ENCODE results near the gene TBC1D32. TPM values are rescaled to one million over a fixed set of nuclear protein-coding genes. Genes with fewer than 3 reads are reported as not detected.

TBC1D32 gene
- polyA plus RNA-seq, 1 experiment, result 6.3 TPM

DNA sequence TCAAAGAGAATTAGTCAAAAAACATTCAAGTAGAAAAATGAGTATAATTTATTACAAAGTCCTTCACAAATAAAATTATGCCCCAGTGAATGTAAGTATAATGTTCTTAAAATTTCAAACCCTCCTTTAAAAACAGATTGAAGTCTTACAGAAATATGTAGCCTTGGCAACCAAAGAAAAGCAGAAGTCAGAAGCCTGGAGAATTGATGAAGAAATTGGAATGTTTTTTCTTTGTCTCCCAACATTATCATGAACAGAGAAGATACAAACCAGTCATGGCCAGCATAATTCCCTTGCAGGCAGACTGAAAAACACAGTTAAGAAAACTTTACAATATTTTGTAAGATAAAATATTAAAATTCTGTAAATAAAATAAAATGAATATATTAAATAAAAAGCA is 221.9 kb downstream of the TBC1D32 start:
- H3K27ac ChIP-seq (ENCODE audit: low read depth, low read length), result no peak overlapping the region
- DNase-seq (ENCODE audit: low read depth, low spot score), result no peak
- CTCF ChIA-PET, result no interaction called here
- no peak overlapping the region for H3K4me3 ChIP-seq (ENCODE audit: low read depth, low read length)
- H3K27me3 ChIP-seq (ENCODE audit: control insufficient read depth, insufficient read depth, low read length), result no peaks in the 10 kb centered on the region
- TF ChIP-seq, protein P1, sequence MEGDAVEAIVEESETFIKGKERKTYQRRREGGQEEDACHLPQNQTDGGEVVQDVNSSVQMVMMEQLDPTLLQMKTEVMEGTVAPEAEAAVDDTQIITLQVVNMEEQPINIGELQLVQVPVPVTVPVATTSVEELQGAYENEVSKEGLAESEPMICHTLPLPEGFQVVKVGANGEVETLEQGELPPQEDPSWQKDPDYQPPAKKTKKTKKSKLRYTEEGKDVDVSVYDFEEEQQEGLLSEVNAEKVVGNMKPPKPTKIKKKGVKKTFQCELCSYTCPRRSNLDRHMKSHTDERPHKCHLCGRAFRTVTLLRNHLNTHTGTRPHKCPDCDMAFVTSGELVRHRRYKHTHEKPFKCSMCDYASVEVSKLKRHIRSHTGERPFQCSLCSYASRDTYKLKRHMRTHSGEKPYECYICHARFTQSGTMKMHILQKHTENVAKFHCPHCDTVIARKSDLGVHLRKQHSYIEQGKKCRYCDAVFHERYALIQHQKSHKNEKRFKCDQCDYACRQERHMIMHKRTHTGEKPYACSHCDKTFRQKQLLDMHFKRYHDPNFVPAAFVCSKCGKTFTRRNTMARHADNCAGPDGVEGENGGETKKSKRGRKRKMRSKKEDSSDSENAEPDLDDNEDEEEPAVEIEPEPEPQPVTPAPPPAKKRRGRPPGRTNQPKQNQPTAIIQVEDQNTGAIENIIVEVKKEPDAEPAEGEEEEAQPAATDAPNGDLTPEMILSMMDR (IDR thresholded peaks at IDR 0.05; ENCODE audit: low read depth, low read length), result no peak
- no peaks in the 10 kb centered on the region for H3K9me3 ChIP-seq (ENCODE audit: control insufficient read depth, insufficient read depth, low read length)
- POLR2A ChIA-PET, result no interaction called here

DNA sequence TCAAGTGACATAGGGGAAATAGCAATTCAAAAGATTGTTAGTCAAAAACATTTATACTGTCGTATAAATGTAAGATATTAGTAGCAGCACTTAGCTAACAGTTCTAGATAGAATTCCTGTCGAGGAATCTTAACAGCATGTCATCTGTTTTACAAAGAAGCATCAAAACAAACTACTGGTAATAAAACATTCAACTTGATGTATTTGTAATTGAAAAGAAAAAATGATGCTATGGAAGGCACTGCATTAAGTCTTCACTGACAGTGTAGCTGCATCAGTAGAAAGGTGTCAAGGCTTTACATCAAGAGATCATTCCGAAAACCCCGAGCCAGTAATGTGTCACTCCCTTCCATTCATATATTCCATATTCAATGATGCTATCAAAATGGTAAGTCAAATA is 223.5 kb downstream of the TBC1D32 start:
- H3K27me3 ChIP-seq (ENCODE audit: control insufficient read depth, insufficient read depth, low read length), result no peaks in the 10 kb centered on the region

DNA sequence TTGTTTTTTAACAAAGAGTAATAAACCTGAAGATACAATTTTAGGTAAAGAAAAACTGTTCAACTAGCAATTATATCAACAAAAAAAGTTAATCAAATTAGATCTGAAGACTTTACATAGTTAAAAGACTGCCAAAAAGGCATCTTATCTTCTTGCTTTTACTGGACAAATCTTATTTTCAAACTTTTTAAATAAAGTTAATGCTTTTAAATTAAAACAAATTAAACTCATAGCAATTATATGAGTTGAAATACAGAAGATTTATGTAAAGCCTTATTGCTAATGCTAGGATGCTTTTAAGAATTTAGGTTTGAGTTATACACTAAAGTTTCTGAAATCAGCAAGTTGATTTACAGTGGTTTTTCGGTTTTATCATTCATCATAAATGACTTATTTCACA is 227.3 kb downstream of the TBC1D32 start:
- ChIA-PET CTCF (no interaction called here), POLR2A (no interaction called here)
- Histone ChIP-seq H3K9me3 (ENCODE audit: control insufficient read depth, insufficient read depth, low read length) (no peaks in the 10 kb centered on the region), H3K27ac (ENCODE audit: low read depth, low read length) (no peak overlapping the region), H3K27me3 (ENCODE audit: control insufficient read depth, insufficient read depth, low read length) (no peaks in the 10 kb centered on the region), H3K4me3 (ENCODE audit: low read depth, low read length) (no peak overlapping the region)
- TF ChIP-seq, protein P1 (IDR thresholded peaks at IDR 0.05; ENCODE audit: low read depth, low read length), result no peak
- no peak for DNase-seq (ENCODE audit: low read depth, low spot score)

More for the DNA sequence above, 223.5 kb downstream of the TBC1D32 start:
- H3K4me3 ChIP-seq (ENCODE audit: low read depth, low read length), result no peak overlapping the region
- POLR2A ChIA-PET, result no interaction called here
- no peak for DNase-seq (ENCODE audit: low read depth, low spot score)
- CTCF ChIA-PET, result no interaction called here
- TF ChIP-seq, protein P1 (IDR thresholded peaks at IDR 0.05; ENCODE audit: low read depth, low read length), result no peak
- no peak overlapping the region for H3K27ac ChIP-seq (ENCODE audit: low read depth, low read length)
- H3K9me3 ChIP-seq (ENCODE audit: control insufficient read depth, insufficient read depth, low read length), result no peaks in the 10 kb centered on the region

DNA sequence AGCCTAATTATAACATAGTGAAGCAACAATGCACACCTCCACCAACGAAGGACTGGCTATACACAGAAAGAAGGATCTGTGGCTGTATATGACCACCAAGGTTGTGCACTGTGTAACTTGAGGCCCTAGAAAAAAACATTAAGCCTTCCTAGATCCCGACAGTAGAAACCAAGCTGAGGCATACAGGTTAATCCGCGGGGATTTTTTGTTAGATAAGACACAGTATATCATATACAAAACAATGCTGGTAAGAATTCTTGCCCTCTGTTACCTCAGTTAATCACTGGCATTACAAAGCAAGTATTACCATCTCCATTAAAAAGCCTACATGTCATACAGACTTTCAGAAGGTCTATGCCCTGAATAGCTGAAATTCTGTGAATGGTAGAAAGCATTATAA is 228.8 kb downstream of the TBC1D32 start:
- CTCF ChIA-PET, result no interaction called here
- Histone ChIP-seq H3K4me3 (ENCODE audit: low read depth, low read length) (no peak overlapping the region), H3K27ac (ENCODE audit: low read depth, low read length) (no peak overlapping the region), H3K27me3 (ENCODE audit: control insufficient read depth, insufficient read depth, low read length) (no peaks in the 10 kb centered on the region), H3K9me3 (ENCODE audit: control insufficient read depth, insufficient read depth, low read length) (no peaks in the 10 kb centered on the region)
- TF ChIP-seq, protein P1 (IDR thresholded peaks at IDR 0.05; ENCODE audit: low read depth, low read length), result no peak
- DNase-seq (ENCODE audit: low read depth, low spot score), result no peak
- POLR2A ChIA-PET, result no interaction called here

DNA sequence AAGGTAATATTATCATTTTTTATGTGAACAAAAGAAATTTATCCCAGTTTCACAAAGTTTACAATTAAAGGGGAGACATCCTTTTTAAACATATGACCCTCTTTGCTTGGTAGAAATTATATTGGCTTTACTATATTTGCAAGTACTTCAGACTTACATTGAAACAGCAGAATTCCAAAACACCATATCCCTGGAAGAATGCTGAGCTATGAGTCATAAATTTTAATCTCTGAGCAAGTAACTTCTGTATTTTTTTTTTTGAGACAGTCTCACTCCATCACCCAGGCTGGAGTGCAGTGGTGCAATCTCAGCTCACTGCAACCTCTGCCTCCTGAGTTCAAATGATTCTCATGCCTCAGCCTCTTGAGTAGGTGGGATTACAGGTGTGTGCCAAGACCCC is 240.4 kb downstream of the TBC1D32 start:
- H3K4me3 ChIP-seq (ENCODE audit: low read depth, low read length), result no peak overlapping the region
- H3K27me3 ChIP-seq (ENCODE audit: control insufficient read depth, insufficient read depth, low read length), result no peaks in the 10 kb centered on the region
- TF ChIP-seq, protein P1 (IDR thresholded peaks at IDR 0.05; ENCODE audit: low read depth, low read length), result no peak
- CTCF ChIA-PET, result no interaction called here
- H3K9me3 ChIP-seq (ENCODE audit: control insufficient read depth, insufficient read depth, low read length), result no peaks in the 10 kb centered on the region
- POLR2A ChIA-PET, result no interaction called here
- DNase-seq (ENCODE audit: low read depth, low spot score), result peak; percentile 21
- H3K27ac ChIP-seq (ENCODE audit: low read depth, low read length), result no peak overlapping the region
